Activated effector memory CD4-positive, alpha-beta T cell treated with Interleukin-2 at 50 U/mL for 16 hours (primary cell): ENCODE data around the gene OR10H3.
"Not testable (repeated sequence)": the region's sequence is repeated elsewhere in the genome, so short reads cannot be mapped to it uniquely, and the experiment has no call there.

Experiments
- DNase-seq: peaks from one replicate; pipeline ENCODE4 v3.0.0-alpha.2; 2020

OR10H3 gene

GRCh38 chr19:15737722-15738121, at the start of gene OR10H3:
TSS of gene OR10H3 (plus strand) at chr19:15737985. CDS start at chr19:15741393, 3,408 bp downstream.
- no peak for DNase-seq

DNA sequence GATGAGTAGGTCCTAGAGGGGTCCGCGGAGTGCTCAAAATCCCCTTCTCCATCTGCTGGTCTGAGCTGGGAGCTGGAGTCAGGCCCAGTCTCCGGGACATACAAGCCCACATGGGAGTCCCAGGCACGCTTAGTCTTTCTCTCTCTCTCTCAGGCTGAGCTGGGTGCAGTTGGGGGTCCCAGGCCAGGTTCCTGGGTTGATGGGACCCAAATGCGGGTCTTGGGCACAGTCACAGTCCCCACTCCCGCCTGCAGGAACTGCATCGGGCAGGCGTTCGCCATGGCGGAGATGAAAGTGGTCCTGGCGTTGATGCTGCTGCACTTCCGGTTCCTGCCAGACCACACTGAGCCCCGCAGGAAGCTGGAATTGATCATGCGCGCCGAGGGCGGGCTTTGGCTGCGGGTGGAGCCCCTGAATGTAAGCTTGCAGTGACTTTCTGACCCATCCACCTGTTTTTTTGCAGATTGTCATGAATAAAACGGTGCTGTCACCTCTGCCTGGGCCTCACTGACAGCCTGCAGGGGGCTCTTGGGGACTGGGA, 41.1 kb upstream of the OR10H3 start:
- DNase-seq, result no peak

- no peak for DNase-seq
These were observed 35.8 kb upstream of the OR10H3 start for GRCh38 chr19:15701757-15702533.

DNA sequence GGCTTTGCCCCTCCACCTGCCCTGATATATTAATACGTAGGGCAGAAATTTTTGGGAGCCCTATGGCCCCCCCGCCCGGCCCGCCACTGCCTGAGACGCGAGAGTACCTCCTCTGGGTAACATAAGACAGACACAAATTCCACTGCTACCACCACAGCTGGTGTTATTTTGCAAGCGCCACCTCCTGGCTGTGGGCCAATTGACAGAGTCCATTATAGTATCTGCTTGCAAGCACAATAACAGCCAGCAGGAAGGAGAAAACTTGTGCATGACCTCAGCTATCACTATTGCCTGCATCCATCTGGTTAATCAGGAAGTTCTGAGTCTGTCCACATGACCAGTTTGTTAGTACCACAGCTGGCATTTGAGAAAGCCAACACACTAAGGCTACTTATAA, 35.3 kb upstream of the OR10H3 start:
- no peak for DNase-seq

GRCh38 chr19:15714638-15715037, 23.1 kb upstream of the OR10H3 start:
- no peak for DNase-seq

GRCh38 chr19:15715642-15716041, 22.1 kb upstream of the OR10H3 start:
- DNase-seq, result no peak

DNA sequence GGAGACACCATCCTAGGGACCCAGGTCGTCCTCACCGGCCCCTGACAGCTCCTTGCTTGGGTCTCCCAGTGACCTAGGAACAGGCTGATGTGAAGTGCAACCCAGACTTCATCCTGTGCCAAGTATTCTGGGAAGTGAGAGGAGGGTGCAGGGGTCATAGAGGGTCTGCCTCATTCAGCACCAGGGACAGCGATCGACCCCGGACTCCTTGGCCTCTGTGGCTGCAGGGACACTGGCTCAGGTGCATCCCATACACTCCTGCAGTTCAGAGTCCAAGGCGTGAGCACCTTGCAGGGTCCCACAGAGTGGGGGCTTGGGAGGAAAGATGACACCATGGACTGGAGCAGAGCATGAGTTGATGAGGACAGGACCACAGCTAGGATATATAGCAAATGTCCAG, 20.0 kb upstream of the OR10H3 start:
- DNase-seq, result no peak

- DNase-seq, result no peak
These were observed 16.5 kb upstream of the OR10H3 start for GRCh38 chr19:15721268-15721667.

DNA sequence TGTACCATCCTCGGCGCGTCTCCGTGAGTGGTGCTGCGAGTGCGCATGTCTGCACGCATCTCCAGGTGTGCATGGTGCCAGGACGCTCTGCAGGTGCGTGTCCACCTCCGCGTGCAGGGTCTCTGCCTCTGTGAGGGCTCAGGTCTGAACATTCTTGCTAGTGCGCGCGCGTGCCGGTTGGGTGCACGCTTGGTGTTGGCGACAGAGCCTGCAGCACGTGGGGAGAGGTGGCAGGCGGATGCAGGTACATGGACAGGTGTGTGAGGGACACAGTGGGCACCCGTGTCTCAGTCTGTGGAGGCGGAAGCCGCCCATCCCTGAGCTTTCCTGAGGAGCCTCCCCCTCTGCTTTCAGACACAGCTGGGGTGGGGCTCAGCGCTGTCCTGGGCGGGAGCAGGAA, 14.8 kb upstream of the OR10H3 start:
- no peak for DNase-seq

DNA sequence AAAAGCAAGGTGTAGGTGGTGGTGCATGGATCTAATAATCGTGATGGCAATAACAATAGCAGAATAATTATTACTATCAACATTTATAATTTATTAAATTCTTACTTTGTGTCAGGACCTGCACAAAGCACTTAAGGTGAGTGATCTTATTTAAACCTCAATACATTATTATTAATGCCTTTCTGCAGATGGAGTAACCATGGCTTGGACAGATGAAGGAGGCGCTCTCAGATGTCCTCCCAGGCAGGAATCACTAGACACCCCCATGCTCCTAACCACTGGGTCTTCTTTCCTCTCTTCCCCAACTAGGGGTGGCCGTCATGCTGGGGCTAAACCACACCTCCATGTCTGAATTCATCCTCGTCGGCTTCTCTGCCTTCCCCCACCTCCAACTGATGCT, 10.1 kb upstream of the OR10H3 start, which contains the start of gene OR10H2:
OR10H2 (plus strand) TSS at position 301 of the 400 bp plus-strand sequence; CDS start at position 321, 20 bp downstream.
- no peak for DNase-seq

GRCh38 chr19:15730538-15730937, 7.2 kb upstream of the OR10H3 start:
- DNase-seq, result no peak

GRCh38 chr19:15732388-15732787, 5.4 kb upstream of the OR10H3 start:
- DNase-seq, result no peak

DNA sequence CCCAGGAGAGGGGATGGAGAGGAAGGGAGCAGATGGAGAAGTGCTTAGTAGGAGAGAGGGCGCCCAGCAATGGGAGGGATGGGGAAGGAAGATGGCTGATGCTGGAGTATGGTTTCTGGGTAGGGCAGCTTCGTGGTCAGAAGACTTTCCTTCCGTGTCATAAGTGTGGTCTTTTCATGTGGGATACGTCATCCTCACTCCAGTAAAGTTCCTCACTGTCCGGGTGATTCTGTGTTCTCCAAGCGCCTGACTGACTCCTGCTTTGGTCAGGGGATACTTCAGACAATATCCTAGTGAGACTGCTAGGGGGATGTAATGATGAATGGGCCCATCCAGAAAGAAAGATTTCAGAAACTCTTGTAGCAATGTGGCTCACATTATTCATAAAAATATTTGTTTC, 3.9 kb upstream of the OR10H3 start:
- no peak for DNase-seq

DNA sequence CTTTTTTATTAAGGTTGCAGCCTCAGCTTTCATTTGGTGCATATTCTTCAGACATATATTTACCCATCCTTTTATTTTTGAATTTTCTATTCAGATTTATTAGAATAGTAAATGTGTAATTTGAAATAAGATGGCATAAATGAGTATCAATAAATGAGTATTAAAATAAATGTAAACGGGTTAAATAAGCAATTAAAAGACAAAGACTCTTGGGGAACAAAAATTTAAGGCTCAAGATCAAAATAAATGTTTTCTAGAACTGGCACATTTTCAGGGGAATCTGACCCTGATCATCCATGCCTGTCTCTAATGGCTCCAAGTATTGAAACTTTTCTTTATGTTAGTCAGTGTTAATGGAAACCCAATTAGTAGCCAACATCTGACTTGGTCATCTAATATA, 3.0 kb downstream of the OR10H3 start:
- no peak for DNase-seq

GRCh38 chr19:15748239-15748638, 10.5 kb downstream of the OR10H3 start:
- DNase-seq, result no peak

DNA sequence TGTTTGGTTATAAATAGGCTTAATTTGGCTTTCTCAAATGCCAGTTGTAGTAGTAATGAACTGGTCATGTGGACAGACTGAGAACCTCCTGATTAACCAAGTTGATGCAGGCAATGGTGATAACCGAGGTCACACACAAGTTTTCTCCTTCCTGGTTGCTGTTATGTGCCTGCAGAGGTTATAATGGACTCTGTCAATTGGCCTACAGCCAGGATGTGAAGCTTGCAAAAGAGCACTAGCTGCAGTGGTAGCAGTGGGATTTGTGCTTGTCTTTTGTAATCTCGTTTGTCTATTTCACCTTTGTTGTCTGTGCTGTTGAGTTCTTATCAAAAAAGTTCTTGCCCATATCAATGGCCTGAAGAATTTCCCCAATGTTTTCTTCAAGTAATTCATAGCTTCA, 20.6 kb downstream of the OR10H3 start:
- DNase-seq, result no peak

DNA sequence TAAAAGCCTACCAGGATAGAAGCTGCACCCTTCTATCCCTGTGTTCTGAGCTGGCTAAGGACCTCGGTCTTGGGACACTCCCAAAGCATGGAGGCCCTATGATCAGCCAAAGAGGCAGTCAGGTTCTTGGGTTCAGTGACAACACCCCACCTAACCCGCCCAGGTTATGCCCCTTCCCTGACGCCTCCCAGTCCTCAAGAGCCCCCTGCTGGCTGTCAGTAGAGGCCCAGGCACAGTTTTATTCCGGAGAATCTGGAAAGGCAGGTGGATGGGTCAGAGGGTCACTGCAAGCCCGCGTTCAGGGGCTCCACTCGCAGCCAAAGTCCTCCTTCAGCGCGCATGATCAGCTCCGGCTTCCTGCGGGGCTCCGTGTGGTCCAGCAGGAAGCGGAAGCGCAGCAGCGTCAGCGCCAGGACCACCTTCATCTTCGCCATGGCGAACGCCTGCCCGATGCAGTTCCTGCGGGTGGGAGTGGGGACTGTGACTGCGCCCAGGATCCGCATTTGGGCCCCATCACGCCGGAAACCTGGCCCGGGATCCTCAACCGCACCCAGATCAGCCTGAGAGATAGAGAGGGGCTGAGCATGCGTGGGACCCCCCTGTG, 22.3 kb downstream of the OR10H3 start:
- no peak for DNase-seq

DNA sequence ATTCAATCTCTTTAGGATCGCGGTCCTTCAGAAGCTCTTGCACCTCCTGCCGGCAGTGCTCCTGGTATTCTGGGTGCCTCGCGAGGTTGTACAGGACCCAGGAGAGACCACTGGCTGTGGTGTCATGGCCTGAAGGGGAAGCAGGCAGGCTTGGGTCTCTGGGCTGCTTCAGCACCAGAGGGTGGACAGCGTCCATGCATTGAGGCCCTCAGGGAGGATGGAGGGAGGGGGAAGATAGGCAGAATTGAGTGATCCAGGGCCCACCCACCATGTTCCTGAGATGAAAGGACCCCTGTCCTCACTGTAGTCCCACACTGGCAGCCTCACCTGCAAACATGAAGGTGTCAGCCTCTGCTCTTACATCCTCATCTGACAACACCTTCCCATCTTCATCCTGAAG, 31.8 kb downstream of the OR10H3 start:
- DNase-seq, result no peak

- DNase-seq, result not testable (repeated sequence)
These were observed 36.4 kb downstream of the OR10H3 start for GRCh38 chr19:15774159-15774558.

DNA sequence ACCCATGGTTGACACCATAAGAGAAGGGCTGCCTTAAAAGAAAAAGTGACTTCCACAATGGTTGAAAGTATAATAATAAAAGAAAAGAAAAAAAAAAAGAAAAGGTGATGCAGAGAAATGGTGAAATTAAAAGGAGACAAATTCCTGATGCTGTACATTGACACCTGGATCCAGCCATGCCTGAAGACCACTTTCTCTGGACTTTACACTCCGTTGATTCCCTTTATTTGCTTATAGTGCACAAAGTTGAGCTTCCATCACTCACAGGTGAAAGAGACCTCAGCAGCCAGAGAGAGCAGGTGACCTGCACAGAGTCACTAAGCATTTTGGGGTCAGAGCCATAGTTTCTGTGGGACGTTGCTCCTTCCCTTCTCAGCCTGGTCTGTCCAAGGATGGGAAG, 37.5 kb downstream of the OR10H3 start:
- DNase-seq, result no peak

- no peak for DNase-seq
These were observed 38.5 kb downstream of the OR10H3 start for GRCh38 chr19:15776264-15776663.

GRCh38 chr19:15776991-15777970, 39.5 kb downstream of the OR10H3 start:
- DNase-seq, result no peak
